Stimulated activated CD4-positive, alpha-beta T cell treated with anti-CD3 and anti-CD28 coated beads, Interleukin-12 subunit alpha, Interleukin-12 subunit beta, amount 100 ng/mL, for 24 hours (primary cell): ENCODE results near the gene RUFY1.
"Not testable (repeated sequence)": the region's sequence is repeated elsewhere in the genome, so short reads cannot be mapped to it uniquely, and the experiment has no call there.

Experiments
- DNase-seq, 2 experiments: peaks; one replicate each; pipeline ENCODE4 v3.0.0-alpha.2; 2020; ENCODE audit warnings: low read depth in 2 of 2

RUFY1 gene

GRCh38 chr5:179536676-179537075, 13.7 kb upstream of the RUFY1 start:
- no peak for DNase-seq

GRCh38 chr5:179542170-179542569, 8.2 kb upstream of the RUFY1 start:
- DNase-seq = no peak

GRCh38 chr5:179543275-179543674, 7.1 kb upstream of the RUFY1 start:
- not testable (repeated sequence) for DNase-seq

DNA sequence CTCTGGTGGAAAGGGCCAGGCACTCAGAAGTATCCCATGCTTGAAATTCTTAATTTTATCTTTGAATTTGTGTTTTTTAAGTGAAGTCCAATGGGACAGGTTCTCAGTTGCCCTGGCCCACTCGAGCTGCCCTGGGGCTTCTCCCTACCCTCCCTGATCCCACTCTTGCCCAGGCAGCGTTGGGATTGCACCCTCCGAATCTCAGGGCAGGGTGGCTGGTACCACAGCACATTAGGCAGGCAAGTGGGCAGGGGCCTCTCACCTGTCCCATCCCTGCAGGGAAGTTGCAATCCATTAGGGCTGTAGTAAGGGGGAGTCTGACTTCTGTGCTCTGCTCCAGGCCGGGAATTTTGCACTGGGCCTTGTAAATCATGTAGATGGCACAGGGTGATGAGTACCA, 2.7 kb downstream of the RUFY1 start:
- no peak for DNase-seq

- DNase-seq = no peak
Measured at GRCh38 chr5:179553875-179554274, 3.5 kb downstream of the RUFY1 start.

GRCh38 chr5:179554981-179555380, 4.6 kb downstream of the RUFY1 start:
- no peak for DNase-seq

GRCh38 chr5:179558261-179558799, 8.0 kb downstream of the RUFY1 start:
- not testable (repeated sequence) for DNase-seq

GRCh38 chr5:179558932-179559283, 8.6 kb downstream of the RUFY1 start:
- no peak for DNase-seq

GRCh38 chr5:179559284-179560252, 9.2 kb downstream of the RUFY1 start:
- DNase-seq = peak; percentile 81 to 88

DNA sequence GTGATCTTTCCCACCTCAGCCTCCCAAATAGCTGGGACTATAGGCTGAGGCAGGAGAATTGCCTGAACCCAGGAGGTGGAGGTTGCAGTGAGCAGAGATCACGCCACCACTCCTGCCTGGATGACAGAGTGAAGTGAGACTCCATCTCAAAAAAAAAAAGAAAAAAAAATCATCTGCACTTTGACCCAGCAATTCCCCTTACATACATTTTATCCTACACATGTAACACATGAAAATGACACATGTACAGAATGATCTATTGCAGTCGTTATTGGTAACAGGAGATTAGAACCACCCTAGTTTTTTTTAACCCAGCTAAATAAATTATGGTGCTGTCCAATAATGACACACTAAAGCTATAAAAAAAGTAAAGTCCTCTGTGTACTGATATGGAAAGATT, 14.2 kb downstream of the RUFY1 start:
- DNase-seq = no peak

- DNase-seq = no peak
Measured at GRCh38 chr5:179568721-179569120, 18.4 kb downstream of the RUFY1 start.

DNA sequence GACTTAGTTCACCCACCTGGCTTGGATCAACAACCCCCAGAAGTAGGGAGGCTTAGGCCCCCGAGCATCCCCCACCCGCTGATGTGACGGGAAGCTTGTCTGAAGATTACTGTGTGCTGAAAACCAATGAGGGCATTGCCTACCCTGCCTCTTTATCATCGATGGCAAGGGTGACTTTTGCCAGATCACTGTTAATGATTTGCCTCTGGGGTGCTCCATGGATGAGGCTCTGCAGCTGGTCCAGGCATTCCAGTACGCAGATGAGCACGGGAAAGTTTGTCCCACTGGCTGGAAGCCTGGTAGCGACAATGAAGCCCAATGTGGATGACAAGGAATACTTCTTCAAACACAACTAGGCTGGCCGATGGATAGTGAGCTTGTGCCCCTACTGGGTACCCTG, 22.0 kb downstream of the RUFY1 start:
- DNase-seq = no peak

DNA sequence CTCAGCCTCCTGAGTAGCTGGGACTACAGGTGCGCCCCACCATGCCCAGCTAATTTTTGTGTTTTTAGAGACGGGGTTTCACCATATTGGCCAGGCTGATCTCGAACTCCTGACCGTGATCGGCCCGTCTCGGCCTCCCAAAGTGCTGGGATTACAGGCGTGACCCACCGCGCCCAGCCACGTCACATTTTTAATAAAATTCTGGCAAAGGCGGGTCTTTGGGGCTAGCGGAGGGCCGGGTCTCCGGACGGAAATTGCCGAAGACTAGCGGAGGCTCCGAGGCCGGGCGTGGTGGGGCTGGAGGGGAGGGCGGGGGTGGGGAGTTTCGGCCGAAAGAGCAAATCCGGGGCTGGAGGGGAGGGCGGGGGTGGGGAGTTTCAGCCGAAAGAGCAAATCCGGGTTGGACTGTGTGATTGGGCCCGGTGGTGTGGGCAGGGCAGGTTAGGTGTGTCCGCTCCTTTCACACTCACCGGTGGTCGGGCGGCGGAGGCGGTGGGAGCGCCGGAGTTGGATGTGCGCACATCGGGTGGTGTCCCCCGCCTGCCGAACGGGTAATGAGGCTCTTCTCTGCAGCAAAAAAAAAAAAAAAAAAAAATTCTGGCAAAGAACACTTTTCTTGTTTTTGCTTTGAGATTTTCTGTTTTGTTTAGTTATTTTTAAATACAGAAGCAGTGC, 27.1 kb downstream of the RUFY1 start:
- no peak for DNase-seq

DNA sequence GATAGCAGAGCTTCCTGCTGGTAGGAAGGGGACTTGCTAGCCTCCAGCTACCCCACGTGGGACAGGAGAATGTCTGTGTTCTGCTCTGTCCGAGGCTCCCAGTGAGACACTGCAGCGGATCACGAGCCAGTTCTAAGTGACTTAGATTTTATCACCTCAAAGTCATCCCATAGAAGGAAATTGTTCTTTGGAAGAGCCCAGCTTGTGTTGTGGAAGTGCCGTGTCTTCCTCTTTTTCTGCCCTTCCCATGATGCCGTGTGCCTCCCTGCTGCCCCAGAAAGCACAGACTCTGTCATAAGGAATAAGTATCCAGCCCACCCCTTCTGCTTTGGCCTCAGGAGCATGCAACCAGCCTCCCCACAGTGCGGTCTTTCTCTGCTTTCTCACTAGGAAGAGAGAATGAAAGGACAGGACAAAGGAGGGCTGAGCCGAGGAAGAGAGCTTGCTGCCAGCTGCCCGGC, 35.6 kb downstream of the RUFY1 start:
- DNase-seq = no peak

DNA sequence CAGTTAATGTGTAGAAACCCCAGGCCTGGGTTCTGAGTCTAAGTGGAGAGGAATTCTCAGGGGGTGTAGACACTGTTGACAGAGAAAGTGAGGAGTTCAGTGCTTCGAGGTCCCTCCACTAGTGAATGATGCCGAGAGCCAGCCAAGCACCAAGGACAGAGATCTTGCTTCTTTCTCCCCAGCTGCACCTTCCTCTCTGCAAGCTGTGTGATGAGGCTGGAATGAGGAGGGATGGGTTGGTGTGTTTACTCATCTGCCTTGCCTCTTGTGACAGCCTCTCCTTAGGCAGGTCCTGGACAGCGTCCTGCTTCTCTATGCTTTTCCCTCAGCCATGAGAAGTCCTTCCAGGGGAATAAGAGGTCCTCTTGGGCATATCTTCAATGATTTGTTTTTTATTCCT, 37.8 kb downstream of the RUFY1 start:
- DNase-seq = no peak

GRCh38 chr5:179595916-179596315, 45.6 kb downstream of the RUFY1 start:
- DNase-seq = no peak

DNA sequence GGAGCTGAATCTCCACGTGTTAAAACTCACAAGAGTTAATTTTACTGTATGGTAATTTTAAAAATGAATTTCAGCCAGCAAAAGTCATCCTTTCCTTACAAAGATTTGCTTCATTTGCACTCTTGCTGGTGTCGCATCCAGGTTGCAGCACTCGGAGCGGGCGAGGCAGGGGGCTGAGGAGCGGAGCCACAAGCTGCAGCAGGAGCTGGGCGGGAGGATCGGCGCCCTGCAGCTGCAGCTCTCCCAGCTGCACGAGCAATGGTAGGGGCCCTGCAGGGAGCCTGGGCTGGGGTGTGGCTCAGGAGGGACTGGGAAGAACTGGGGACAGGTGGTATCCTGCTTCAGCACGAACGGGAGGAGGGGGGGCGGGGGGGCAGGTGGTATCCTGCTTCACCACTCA, 46.1 kb downstream of the RUFY1 start:
- no peak for DNase-seq

- DNase-seq = no peak
Measured at GRCh38 chr5:179599100-179599499, 48.7 kb downstream of the RUFY1 start.

DNA sequence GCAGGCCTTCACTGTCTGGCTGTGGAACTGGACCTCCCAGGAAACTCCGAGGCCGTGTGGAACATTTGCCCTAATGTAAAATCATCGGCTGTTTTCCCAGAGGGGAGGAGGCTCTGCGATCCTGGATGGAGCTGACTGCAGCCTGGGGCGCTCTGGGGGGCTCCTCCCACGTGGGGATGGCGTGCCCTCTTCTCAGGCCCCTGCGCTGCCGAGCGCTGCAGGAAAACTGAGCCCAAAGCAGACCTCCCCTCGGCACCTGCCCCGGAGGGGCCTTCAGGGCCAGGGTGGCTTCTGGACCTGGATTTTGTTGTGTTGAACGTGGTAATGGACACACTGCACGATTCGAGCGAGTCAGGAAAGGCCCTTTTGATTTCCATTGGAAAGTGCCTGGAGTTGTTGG, 49.2 kb downstream of the RUFY1 start:
- DNase-seq = no peak

DNA sequence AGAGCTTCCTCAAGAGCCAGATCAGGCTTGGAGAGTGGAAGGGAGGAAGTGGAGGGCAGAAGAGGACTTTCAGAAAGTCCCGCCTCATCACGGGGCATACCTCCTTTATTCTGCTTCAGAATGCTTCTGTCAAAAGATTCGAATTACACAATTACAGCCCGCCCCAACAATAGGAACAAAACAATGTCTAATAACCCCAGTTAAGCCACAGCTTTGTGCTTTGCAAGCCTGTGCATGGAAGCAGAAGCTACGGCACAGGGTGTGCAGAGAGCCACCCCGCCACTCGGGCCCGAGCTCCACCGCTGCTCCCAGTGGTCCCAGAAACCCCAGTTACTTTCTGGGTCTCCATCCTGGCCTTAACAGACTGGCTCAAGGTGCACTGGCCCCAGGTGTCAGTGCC, 49.6 kb downstream of the RUFY1 start:
- DNase-seq = no peak

DNA sequence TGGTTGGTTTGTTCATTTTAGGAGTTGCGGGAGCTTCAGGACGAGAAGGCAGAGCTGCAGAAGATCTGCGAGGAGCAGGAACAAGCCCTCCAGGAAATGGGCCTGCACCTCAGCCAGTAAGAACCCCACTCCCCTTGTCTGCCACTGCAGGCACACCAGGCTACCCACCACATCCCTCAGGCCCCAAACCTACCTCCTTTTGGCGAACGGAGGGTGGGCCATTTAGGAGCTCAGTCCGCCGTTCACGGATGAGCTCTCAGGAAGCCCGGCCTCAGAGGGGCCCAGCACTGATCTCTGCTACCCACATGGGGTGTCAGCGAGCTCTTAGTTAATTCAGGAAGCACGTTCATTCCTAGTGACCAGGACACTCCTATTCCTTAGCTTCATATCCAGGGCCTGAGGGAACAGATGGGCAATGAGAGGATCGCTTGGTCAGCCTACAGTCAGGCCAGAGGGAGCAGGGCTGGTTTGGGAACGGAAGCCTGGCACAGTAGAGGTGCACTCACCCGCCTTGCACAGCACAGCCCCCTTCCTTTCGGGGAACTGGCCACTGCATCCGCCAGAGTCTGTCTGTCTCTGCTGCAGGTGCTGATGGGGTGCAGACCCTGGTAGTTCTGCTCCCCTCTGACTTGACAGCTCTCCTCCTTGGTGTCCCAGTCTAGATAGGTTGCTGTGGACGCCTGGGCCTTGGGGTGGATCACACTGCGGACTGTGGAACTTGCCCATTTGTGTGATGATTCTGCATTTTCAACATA, 51.7 kb downstream of the RUFY1 start:
- no peak for DNase-seq

DNA sequence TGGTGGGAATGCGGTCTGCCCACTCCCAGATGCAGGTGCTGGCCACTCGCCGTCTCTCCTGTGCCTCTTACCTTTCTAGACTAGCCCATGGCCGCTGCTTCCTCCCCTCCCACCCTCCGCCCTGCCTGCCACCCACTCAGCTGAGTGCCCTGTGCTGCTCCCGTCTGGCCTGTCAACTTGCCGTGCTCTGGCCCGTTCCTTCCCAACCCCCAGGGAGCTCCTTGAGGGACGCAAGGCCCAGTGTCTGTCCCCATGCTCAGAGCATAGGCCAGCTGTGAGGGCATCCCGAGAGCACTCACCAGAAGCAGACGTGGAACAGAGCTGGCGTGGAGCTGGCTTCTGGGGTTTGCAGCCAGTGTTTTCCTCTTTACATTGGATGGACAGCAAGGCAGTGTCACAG, 53.0 kb downstream of the RUFY1 start:
- DNase-seq = no peak
